K562 (cell line): Measurements from ENCODE around the gene RBSN. TPM values are rescaled to one million over a fixed set of nuclear protein-coding genes. Genes with fewer than 3 reads are reported as not detected.

ENCODE experiments used
- BRD4 ChIP-seq: fragments of 200-600 bp; sonication (generic); IDR thresholded peaks from 2 replicates; pipeline ENCODE4 v1.6.1; 2017; ENCODE audit warnings: inconsistent platforms
- CC2D1A ChIP-seq: fragments of 450-650 bp; IDR thresholded peaks from 2 replicates; pipeline ENCODE4 v1.6.1; 2017; ENCODE audit warnings: mild to moderate bottlenecking
- CHCHD3 ChIP-seq: fragments of 250-450 bp; sonication (Bioruptor Pico); IDR thresholded peaks from 2 replicates; pipeline ENCODE4 v2.1.2; 2022; ENCODE audit warnings: mild to moderate bottlenecking
- CUX1 ChIP-seq: fragments of 200-800 bp; sonication (Bioruptor generic); IDR thresholded peaks from 2 replicates; pipeline ENCODE4 v1.6.1; 2016; ENCODE audit warnings: missing genetic modification characterization, missing compliant biosample characterization
- HDAC2 ChIP-seq: fragments of 450-650 bp; IDR thresholded peaks from 2 replicates; pipeline ENCODE4 v1.6.1; 2016; ENCODE audit warnings: mild to moderate bottlenecking
- MTA1 ChIP-seq: fragments of 450-650 bp; IDR thresholded peaks from 2 replicates; pipeline ENCODE4 v1.6.1; 2017; ENCODE audit warnings: borderline replicate concordance
- YY1 ChIP-seq, 3 experiments: IDR thresholded peaks; 2 replicates each; pipeline ENCODE4 v1.6.1; 2011; ENCODE audit warnings: low read length in 2 of 3, mild to moderate bottlenecking in 2 of 3, moderate library complexity in 2 of 3, borderline replicate concordance in 1 of 3, control low read depth in 1 of 3, low read depth in 1 of 3; ENCODE audit not compliant: insufficient read depth in 3 of 3, insufficient replicate concordance in 2 of 3, control insufficient read depth in 1 of 3, insufficient read length in 1 of 3; ENCODE audit errors: extremely low read depth in 1 of 3
- ZNF384 ChIP-seq: IDR thresholded peaks from 2 replicates; pipeline ENCODE4 v1.6.1; 2012; ENCODE audit warnings: low read depth, low read length, improper control_type of control experiment
- ZNF407 ChIP-seq: fragments of 450-650 bp; IDR thresholded peaks from 2 replicates; pipeline ENCODE4 v1.6.1; 2016; ENCODE audit warnings: low read depth
- ZNF507 ChIP-seq: conservative IDR thresholded peaks from 2 replicates; pipeline ENCODE4 v1.6.1; 2017; ENCODE audit warnings: missing genetic modification characterization, missing compliant biosample characterization
- ZNF551 ChIP-seq: fragments of 250-450 bp; sonication (Bioruptor Pico); IDR thresholded peaks from 2 replicates; pipeline ENCODE4 v1.5.0; 2021; ENCODE audit warnings: mild to moderate bottlenecking, moderate library complexity
- ZNF589 ChIP-seq: fragments of 200-800 bp; sonication (Bioruptor generic); IDR thresholded peaks from 2 replicates; pipeline ENCODE4 v1.6.1; 2016; ENCODE audit warnings: low read depth, missing genetic modification characterization, missing compliant biosample characterization
- polyA plus RNA-seq, 8 experiments: library from polyadenylated mRNA; depleted of rRNA in 4 of 8; stranded (reverse) in 5 of 8; unstranded in 3 of 8; fragments of >200 nt; fragmentation: Nextera tagmentation in 2 of 8; fragmentation: Illumina TruSeq in 1 of 8; extraction: Ambion mirVana in 2 of 8; extraction: Trizol in 1 of 8; gene quantifications; 2 replicates each; pipeline versions ENCODE4 v1.2.1 to v1.2.3, GENCODE V29; 2011 to 2014; ENCODE audit warnings: inconsistent platforms in 1 of 8, missing spikeins in 1 of 8
- total RNA-seq, 7 experiments: library from RNA; depleted of rRNA in 6 of 7; stranded (reverse); fragments of >200 nt in 6 of 7; fragmentation: Illumina TruSeq in 2 of 7; extraction: Trizol in 2 of 7; gene quantifications; 2 replicates each; pipeline versions ENCODE4 v1.2.1 to v1.2.3, GENCODE V29; 2011 to 2021; ENCODE audit warnings: low replicate concordance in 1 of 7

RBSN gene
- total and polyA plus RNA-seq, 9 of the 15 experiments (the other 6 are each of a cell fraction or from before 2014, with no cell fraction given) = 2.9 to 19.6 (median 15.0) TPM

- TF ChIP-seq CUX1 (CRISPR knock-in tag) (no peak), ZNF551 (no peak), YY1 (IDR thresholded peaks at IDR 0.05; ENCODE audit: borderline replicate concordance in 1 of 3, control insufficient read depth in 1 of 3, extremely low read depth in 1 of 3, insufficient read depth in 3 of 3, insufficient read length in 1 of 3, insufficient replicate concordance in 2 of 3, low read depth in 1 of 3, low read length in 2 of 3) (peak in 2 of 3 experiments; percentile 66 to 70), ZNF589 (CRISPR knock-in tag) (no peak; the same call in 1 of the 2 replicates), ZNF384 (no peak), MTA1 (no peak), HDAC2 (peak; percentile 42), CHCHD3 (CRISPR knock-in tag) (no peak), BRD4 (peak; percentile 86; the same call in 1 of the 2 replicates), ZNF507 (tag) (no peak), CC2D1A (no peak), ZNF407 (no peak)
Observed at GRCh38 chr3:15064835-15065549, 34.0 kb downstream of the RBSN start, which contains the start of gene MRPS25 (continued).
